ENCODE results near the gene AGBL1. TPM values are rescaled to one million over a fixed set of nuclear protein-coding genes. Genes with fewer than 3 reads are reported as not detected.

The AGBL1 gene
- total and polyA plus RNA-seq, 2 donors (not counting 3 experiments of a cell fraction or from before 2014, with no cell fraction given), result not detected

DNA sequence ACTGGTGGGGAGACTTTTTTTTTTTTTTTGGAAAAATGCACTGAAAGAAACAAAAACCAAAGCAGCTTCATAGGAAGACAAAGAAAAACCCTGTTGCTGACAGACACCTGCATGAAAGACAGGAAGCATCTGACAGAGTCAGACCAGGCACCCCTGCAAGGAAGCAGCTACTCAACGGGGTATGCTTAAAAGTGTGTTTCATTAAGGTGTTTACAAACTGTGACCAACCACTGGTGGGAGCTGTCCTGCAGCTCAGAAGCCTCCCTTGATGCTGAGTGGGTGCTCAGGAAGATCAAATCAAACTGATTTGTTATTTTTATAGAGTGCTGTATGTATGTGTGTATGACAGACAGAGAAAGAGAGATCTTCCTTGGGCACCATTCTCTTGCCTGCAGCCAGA is 34.7 kb upstream of the AGBL1 start:
- Histone ChIP-seq H4K20me1 (replicated peaks; ENCODE audit: control insufficient read depth, extremely low read depth, insufficient read depth, low read length) (no peaks in the 10 kb centered on the region), H2AFZ (ENCODE audit: low read depth, low read length) (no peak overlapping the region), H3K36me3 (ENCODE audit: control insufficient read depth in 2 of 2, extremely low read depth in 1 of 2, insufficient read depth in 2 of 2, low read length in 2 of 2) (no peaks in the 10 kb centered on the region), H3K9me1 (replicated peaks; ENCODE audit: control insufficient read depth, extremely low read depth, insufficient read depth, low read length) (no peaks in the 10 kb centered on the region), H3K27ac (ENCODE audit: insufficient read depth, low read depth, low read length) (no peak overlapping the region), H3K4me3 (replicated peaks in 1 of 3; ENCODE audit: insufficient read depth in 1 of 3, low read depth in 1 of 3, low read length in 3 of 3) (no peak overlapping the region), H3K4me2 (ENCODE audit: insufficient read depth, low read length) (no peak overlapping the region), H3K79me2 (ENCODE audit: control insufficient read depth, insufficient read depth, low read length) (no peaks in the 10 kb centered on the region), H3K9ac (replicated peaks; ENCODE audit: extremely low read depth, insufficient read depth, low read length) (no peak overlapping the region), H3K9me3 (replicated peaks; ENCODE audit: control insufficient read depth, insufficient read depth, low read length) (no peaks in the 10 kb centered on the region), H3K4me1 (ENCODE audit: control insufficient read depth, extremely low read depth, insufficient read depth, low read length) (no peaks in the 10 kb centered on the region), H3K27me3 (ENCODE audit: control insufficient read depth in 2 of 2, insufficient read depth in 2 of 2, low read length in 2 of 2) (no peaks in the 10 kb centered on the region)
- ChIA-PET CTCF (no interaction called here), POLR2A (no interaction called here)
- intact Hi-C loops (cut with micrococcal nuclease) (no loop called here), dilution Hi-C loops (cut with MboI; ENCODE audit: extremely low pct_ligation_motif_present, low sequenced_read_pairs) (no loop called here)
- no TSS peak for BruUV-seq (replicated peaks)
- DNase-seq (ENCODE audit: low read depth, low spot score) (no peak), FAIRE-seq (no peak)
- TF ChIP-seq MAX (IDR thresholded peaks at IDR 0.05; ENCODE audit: insufficient read depth, insufficient read length), result no peak
- no peak for TF ChIP-seq POLR2A (IDR thresholded peaks at IDR 0.05; ENCODE audit: low read depth, low read length)
- no peak for TF ChIP-seq EZH2 (IDR thresholded peaks at IDR 0.05; ENCODE audit: borderline replicate concordance, low read depth, low read length, severe bottlenecking)
- TF ChIP-seq JUN (IDR thresholded peaks at IDR 0.05; ENCODE audit: borderline replicate concordance, insufficient read depth, insufficient read length, low read depth), result no peak
- no peak for TF ChIP-seq GATA2 (IDR thresholded peaks at IDR 0.05; ENCODE audit: insufficient read depth, insufficient read length, low read depth, low read length)
- TF ChIP-seq POLR2AphosphoS5 (IDR thresholded peaks at IDR 0.05; ENCODE audit: insufficient read depth, low read depth, low read length), result no peak
- TF ChIP-seq MYC (IDR thresholded peaks at IDR 0.05; ENCODE audit: low read depth, low read length), result no peak
- no peak for TF ChIP-seq FOS (IDR thresholded peaks at IDR 0.05; ENCODE audit: borderline replicate concordance, insufficient read depth, low read length)
- TF ChIP-seq, protein P1, sequence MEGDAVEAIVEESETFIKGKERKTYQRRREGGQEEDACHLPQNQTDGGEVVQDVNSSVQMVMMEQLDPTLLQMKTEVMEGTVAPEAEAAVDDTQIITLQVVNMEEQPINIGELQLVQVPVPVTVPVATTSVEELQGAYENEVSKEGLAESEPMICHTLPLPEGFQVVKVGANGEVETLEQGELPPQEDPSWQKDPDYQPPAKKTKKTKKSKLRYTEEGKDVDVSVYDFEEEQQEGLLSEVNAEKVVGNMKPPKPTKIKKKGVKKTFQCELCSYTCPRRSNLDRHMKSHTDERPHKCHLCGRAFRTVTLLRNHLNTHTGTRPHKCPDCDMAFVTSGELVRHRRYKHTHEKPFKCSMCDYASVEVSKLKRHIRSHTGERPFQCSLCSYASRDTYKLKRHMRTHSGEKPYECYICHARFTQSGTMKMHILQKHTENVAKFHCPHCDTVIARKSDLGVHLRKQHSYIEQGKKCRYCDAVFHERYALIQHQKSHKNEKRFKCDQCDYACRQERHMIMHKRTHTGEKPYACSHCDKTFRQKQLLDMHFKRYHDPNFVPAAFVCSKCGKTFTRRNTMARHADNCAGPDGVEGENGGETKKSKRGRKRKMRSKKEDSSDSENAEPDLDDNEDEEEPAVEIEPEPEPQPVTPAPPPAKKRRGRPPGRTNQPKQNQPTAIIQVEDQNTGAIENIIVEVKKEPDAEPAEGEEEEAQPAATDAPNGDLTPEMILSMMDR (IDR thresholded peaks at IDR 0.05; ENCODE audit: extremely low read depth in 1 of 2, insufficient read depth in 1 of 2, low read depth in 1 of 2, low read length in 2 of 2), result no peak

Measured in endothelial cell of umbilical vein (primary cell).